T-helper 1 cell treated with Interleukin-12 subunit alpha and Interleukin-12 subunit beta and Interleukin-4 antibody, amounts not matched to agents 30 μg/mL and 1 μg/mL, for 36 hours (primary cell): Measurements from ENCODE around the gene SCEL.

Experiments
- H3K27ac Mint-ChIP-seq: one replicate; pipeline ENCODE4 v1.8.0; 2021; ENCODE audit warnings: mild to moderate bottlenecking, mixed read lengths
- H3K27me3 Mint-ChIP-seq: one replicate; pipeline ENCODE4 v1.8.0; 2021; ENCODE audit warnings: low read depth, mixed read lengths
- H3K36me3 Mint-ChIP-seq: one replicate; pipeline ENCODE4 v1.8.0; 2021; ENCODE audit warnings: low read depth, mixed read lengths
- H3K4me1 Mint-ChIP-seq: one replicate; pipeline ENCODE4 v1.8.0; 2021; ENCODE audit warnings: low read depth, mixed read lengths
- H3K4me3 Mint-ChIP-seq: one replicate; pipeline ENCODE4 v1.8.0; 2021; ENCODE audit warnings: mild to moderate bottlenecking, moderate library complexity, mixed read lengths
- H3K9me3 Mint-ChIP-seq: one replicate; pipeline ENCODE4 v1.8.0; 2021; ENCODE audit warnings: mixed read lengths

The SCEL gene

GRCh38 chr13:77529501-77529840, 6.0 kb upstream of the SCEL start:
- H3K36me3 Mint-ChIP-seq, result no peaks in the 10 kb centered on the region
- H3K4me3 Mint-ChIP-seq, result no peak overlapping the region
- H3K27me3 Mint-ChIP-seq, result peaks cover 11% of the 10 kb centered on the region
- H3K4me1 Mint-ChIP-seq, result no peaks in the 10 kb centered on the region
- no peak overlapping the region for H3K27ac Mint-ChIP-seq
- H3K9me3 Mint-ChIP-seq, result no peaks in the 10 kb centered on the region

GRCh38 chr13:77530875-77531274, 4.6 kb upstream of the SCEL start:
- H3K36me3 Mint-ChIP-seq, result no peaks in the 10 kb centered on the region
- no peaks in the 10 kb centered on the region for H3K9me3 Mint-ChIP-seq
- H3K27ac Mint-ChIP-seq, result no peak overlapping the region
- peaks cover 11% of the 10 kb centered on the region for H3K27me3 Mint-ChIP-seq
- H3K4me3 Mint-ChIP-seq, result no peak overlapping the region
- H3K4me1 Mint-ChIP-seq, result no peaks in the 10 kb centered on the region

- H3K9me3 Mint-ChIP-seq, result no peaks in the 10 kb centered on the region
Observed at GRCh38 chr13:77532983-77533382, 2.5 kb upstream of the SCEL start.

GRCh38 chr13:77533875-77534788, 1.4 kb upstream of the SCEL start:
- no peak overlapping the region for H3K4me3 Mint-ChIP-seq
- no peaks in the 10 kb centered on the region for H3K9me3 Mint-ChIP-seq

More at GRCh38 chr13:77532983-77533382, 2.5 kb upstream of the SCEL start:
- Mint-ChIP-seq H3K4me1 (no peaks in the 10 kb centered on the region), H3K36me3 (no peaks in the 10 kb centered on the region), H3K27me3 (peaks cover 4% of the 10 kb centered on the region), H3K4me3 (no peak overlapping the region), H3K27ac (no peak overlapping the region)

GRCh38 chr13:77536358-77536757, 852 bp downstream of the SCEL start:
- H3K9me3 Mint-ChIP-seq, result no peaks in the 10 kb centered on the region
- H3K27me3 Mint-ChIP-seq, result peaks cover 9% of the 10 kb centered on the region
- no peak overlapping the region for H3K4me3 Mint-ChIP-seq
- H3K36me3 Mint-ChIP-seq, result no peaks in the 10 kb centered on the region
- no peak overlapping the region for H3K27ac Mint-ChIP-seq
- H3K4me1 Mint-ChIP-seq, result no peaks in the 10 kb centered on the region

More at GRCh38 chr13:77533875-77534788, 1.4 kb upstream of the SCEL start:
- Mint-ChIP-seq H3K4me1 (no peaks in the 10 kb centered on the region), H3K36me3 (no peaks in the 10 kb centered on the region), H3K27me3 (peaks cover 4% of the 10 kb centered on the region), H3K27ac (no peak overlapping the region)

GRCh38 chr13:77537289-77537919, 1.9 kb downstream of the SCEL start:
- Mint-ChIP-seq H3K36me3 (no peaks in the 10 kb centered on the region), H3K4me1 (no peaks in the 10 kb centered on the region), H3K27me3 (peaks cover 9% of the 10 kb centered on the region), H3K27ac (no peak overlapping the region), H3K4me3 (no peak overlapping the region), H3K9me3 (no peaks in the 10 kb centered on the region)

- H3K27me3 Mint-ChIP-seq, result peaks cover 15% of the 10 kb centered on the region
- no peak overlapping the region for H3K27ac Mint-ChIP-seq
- no peaks in the 10 kb centered on the region for H3K36me3 Mint-ChIP-seq
- H3K4me3 Mint-ChIP-seq, result no peak overlapping the region
- no peaks in the 10 kb centered on the region for H3K4me1 Mint-ChIP-seq
- no peaks in the 10 kb centered on the region for H3K9me3 Mint-ChIP-seq
Observed at GRCh38 chr13:77543711-77544110, 8.2 kb downstream of the SCEL start.

- H3K36me3 Mint-ChIP-seq, result no peaks in the 10 kb centered on the region
- H3K4me3 Mint-ChIP-seq, result no peak overlapping the region
- H3K27me3 Mint-ChIP-seq, result peaks cover 15% of the 10 kb centered on the region
- no peak overlapping the region for H3K27ac Mint-ChIP-seq
- H3K9me3 Mint-ChIP-seq, result no peaks in the 10 kb centered on the region
- H3K4me1 Mint-ChIP-seq, result no peaks in the 10 kb centered on the region
Observed at GRCh38 chr13:77544355-77544754, 8.8 kb downstream of the SCEL start.

- Mint-ChIP-seq H3K9me3 (no peaks in the 10 kb centered on the region), H3K27me3 (peaks cover 15% of the 10 kb centered on the region), H3K4me3 (no peak overlapping the region), H3K27ac (no peak overlapping the region), H3K4me1 (no peaks in the 10 kb centered on the region), H3K36me3 (no peaks in the 10 kb centered on the region)
Observed at GRCh38 chr13:77544758-77545338, 9.3 kb downstream of the SCEL start.

- Mint-ChIP-seq H3K4me1 (no peaks in the 10 kb centered on the region), H3K36me3 (no peaks in the 10 kb centered on the region), H3K27me3 (peaks cover 8% of the 10 kb centered on the region), H3K4me3 (no peak overlapping the region), H3K9me3 (no peaks in the 10 kb centered on the region), H3K27ac (no peak overlapping the region)
Observed at GRCh38 chr13:77545626-77546412, 10.3 kb downstream of the SCEL start.

- no peak overlapping the region for H3K4me3 Mint-ChIP-seq
- no peaks in the 10 kb centered on the region for H3K9me3 Mint-ChIP-seq
- H3K36me3 Mint-ChIP-seq, result no peaks in the 10 kb centered on the region
- no peaks in the 10 kb centered on the region for H3K4me1 Mint-ChIP-seq
- H3K27me3 Mint-ChIP-seq, result peaks cover 6% of the 10 kb centered on the region
- H3K27ac Mint-ChIP-seq, result no peak overlapping the region
Observed at GRCh38 chr13:77548095-77548494, 12.6 kb downstream of the SCEL start.

GRCh38 chr13:77548594-77548993, 13.1 kb downstream of the SCEL start:
- H3K27me3 Mint-ChIP-seq, result peaks cover 6% of the 10 kb centered on the region
- no peaks in the 10 kb centered on the region for H3K36me3 Mint-ChIP-seq
- no peak overlapping the region for H3K4me3 Mint-ChIP-seq
- H3K9me3 Mint-ChIP-seq, result no peaks in the 10 kb centered on the region
- no peaks in the 10 kb centered on the region for H3K4me1 Mint-ChIP-seq
- H3K27ac Mint-ChIP-seq, result no peak overlapping the region

GRCh38 chr13:77554069-77554468, 18.6 kb downstream of the SCEL start:
- Mint-ChIP-seq H3K4me1 (peaks cover 3% of the 10 kb centered on the region), H3K4me3 (no peak overlapping the region), H3K36me3 (no peaks in the 10 kb centered on the region), H3K27me3 (no peaks in the 10 kb centered on the region), H3K9me3 (no peaks in the 10 kb centered on the region), H3K27ac (no peak overlapping the region)

- Mint-ChIP-seq H3K36me3 (no peaks in the 10 kb centered on the region), H3K27ac (no peak overlapping the region), H3K9me3 (no peaks in the 10 kb centered on the region), H3K4me1 (peaks cover 3% of the 10 kb centered on the region), H3K27me3 (no peaks in the 10 kb centered on the region), H3K4me3 (no peak overlapping the region)
Observed at GRCh38 chr13:77555246-77555645, 19.7 kb downstream of the SCEL start.
